Astrocyte (in vitro differentiated cells and primary cell): ENCODE measurements around the gene TMEM123.

Experiments used
- EZH2 ChIP-seq: IDR thresholded peaks from 2 replicates; pipeline ENCODE4 v1.6.1; 2012; ENCODE audit warnings: mild to moderate bottlenecking, low read length, inconsistent platforms; ENCODE audit not compliant: insufficient read depth
- TF ChIP-seq, protein P1 (sequence below): IDR thresholded peaks from 2 replicates; pipeline ENCODE4 v1.5.1; 2011; ENCODE audit warnings: low read depth, mild to moderate bottlenecking, inconsistent platforms, low read length, moderate library complexity; ENCODE audit not compliant: insufficient read depth

DNA sequence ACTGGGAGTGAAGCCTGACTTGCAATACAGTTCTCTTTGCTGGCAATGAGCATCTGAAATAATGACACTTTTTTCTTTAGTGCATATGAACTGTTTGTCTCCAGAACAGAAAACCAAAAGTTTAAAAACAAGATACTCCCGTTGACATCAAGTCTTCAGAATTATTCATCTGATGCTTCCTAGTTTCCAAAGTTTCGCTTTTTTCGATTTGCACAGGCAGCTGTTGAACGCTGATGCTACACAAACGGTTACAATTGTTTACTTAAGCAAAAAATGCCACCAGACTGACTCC, 106.2 kb downstream of the TMEM123 start:
- TF ChIP-seq, protein P1, sequence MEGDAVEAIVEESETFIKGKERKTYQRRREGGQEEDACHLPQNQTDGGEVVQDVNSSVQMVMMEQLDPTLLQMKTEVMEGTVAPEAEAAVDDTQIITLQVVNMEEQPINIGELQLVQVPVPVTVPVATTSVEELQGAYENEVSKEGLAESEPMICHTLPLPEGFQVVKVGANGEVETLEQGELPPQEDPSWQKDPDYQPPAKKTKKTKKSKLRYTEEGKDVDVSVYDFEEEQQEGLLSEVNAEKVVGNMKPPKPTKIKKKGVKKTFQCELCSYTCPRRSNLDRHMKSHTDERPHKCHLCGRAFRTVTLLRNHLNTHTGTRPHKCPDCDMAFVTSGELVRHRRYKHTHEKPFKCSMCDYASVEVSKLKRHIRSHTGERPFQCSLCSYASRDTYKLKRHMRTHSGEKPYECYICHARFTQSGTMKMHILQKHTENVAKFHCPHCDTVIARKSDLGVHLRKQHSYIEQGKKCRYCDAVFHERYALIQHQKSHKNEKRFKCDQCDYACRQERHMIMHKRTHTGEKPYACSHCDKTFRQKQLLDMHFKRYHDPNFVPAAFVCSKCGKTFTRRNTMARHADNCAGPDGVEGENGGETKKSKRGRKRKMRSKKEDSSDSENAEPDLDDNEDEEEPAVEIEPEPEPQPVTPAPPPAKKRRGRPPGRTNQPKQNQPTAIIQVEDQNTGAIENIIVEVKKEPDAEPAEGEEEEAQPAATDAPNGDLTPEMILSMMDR: no peak
- no peak for TF ChIP-seq EZH2
